Effector CD8-positive, alpha-beta T cell (primary cell): ENCODE measurements around the gene KCNN1.
"Not testable (repeated sequence)": the region's sequence is repeated elsewhere in the genome, so short reads cannot be mapped to it uniquely, and the experiment has no call there.

ENCODE experiments used
- DNase-seq: peaks from one replicate; lab custom pipeline; 2025; lab: John Stamatoyannopoulos, UW
- total RNA-seq, 4 experiments: gene quantifications; one replicate each; lab custom pipeline; 2026; lab: John Stamatoyannopoulos, UW

Gene KCNN1
- 0 to 0.12 (median 0.04) reads per million in 4 experiments for total RNA-seq

- DNase-seq: no peak
These were observed at the start of gene KCNN1 for GRCh38 chr19:17966550-17967256. TSS of gene KCNN1 (plus strand) at chr19:17967107. CDS start at chr19:17973889, 6,782 bp downstream.

- not testable (repeated sequence) for DNase-seq
These were observed 48.8 kb upstream of the KCNN1 start for GRCh38 chr19:17918151-17918550.

DNA sequence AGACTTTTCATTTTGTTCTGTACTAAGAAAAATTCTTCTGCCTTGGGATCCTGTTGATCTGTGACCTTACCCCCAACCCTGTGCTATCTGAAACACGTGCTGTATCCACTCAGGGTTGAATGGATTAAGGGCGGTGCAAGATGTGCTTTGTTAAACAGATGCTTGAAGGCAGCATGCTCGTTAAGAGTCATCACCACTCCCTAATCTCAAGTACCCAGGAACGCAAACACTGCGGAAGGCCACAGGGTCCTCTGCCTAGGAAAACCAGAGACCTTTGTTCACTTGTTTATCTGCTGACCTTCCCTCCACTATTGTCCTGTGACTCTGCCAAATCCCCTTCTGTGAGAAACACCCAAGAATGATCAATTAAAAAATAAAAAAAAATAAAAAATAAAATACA is 47.8 kb upstream of the KCNN1 start:
- DNase-seq: not testable (repeated sequence)

DNA sequence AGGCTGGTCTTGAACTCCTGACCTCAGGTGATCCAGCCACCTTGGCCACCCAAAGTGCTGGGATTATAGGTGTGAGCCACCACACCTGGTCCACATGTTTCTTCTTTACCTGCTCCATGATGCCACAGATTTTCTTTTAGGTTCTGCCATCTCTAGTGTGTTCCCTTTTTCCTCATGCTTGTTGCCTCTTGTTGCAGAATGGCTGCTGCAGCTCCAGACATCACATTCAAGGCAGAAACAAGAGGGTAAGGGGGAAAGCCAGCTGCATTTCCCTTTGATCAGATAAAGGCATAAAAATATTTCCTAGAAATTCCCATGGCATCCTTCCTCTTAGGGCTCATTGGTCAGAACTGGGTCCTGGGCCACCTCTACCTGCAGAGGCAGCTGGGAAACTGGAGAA is 46.4 kb upstream of the KCNN1 start:
- DNase-seq: no peak

DNA sequence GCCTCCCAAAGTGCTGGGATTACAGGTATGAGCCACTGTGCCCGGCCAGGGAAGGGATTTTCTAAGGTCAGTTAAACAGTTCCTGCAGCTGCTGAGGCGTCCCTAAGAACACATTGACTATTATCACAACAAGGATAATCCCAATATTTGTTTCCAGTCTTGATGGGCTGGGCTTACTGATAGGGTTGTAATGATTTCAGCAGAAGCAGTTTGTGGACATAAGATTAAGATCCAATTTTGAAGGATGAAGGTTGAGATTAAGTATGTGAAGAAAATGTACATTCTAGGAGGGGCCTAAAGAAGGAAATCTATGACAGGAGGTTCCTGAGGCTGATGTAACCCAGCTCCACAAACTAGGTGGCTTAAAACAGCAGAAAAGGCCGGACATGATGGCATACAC is 44.8 kb upstream of the KCNN1 start:
- DNase-seq: no peak

DNA sequence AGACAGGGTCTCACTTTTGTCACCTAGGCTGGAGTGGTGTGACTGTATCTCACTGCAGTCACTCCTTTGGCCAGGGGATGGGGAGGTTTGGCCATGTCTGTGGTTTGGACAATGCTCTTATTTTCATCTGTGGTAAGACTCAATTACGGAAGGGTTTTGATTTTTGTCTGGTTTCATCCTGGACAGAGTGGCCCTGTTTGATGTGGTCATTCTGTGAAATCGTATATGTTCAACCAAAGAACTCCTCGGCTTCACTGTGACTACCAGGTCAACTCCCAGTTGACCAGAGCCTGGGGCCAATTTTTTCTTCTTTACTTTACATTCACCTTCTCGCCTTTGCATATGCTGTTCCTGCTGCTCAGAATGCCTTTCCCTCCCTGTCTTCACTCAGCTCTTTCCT is 40.9 kb upstream of the KCNN1 start:
- DNase-seq: no peak

- DNase-seq: no peak
These were observed 37.9 kb upstream of the KCNN1 start for GRCh38 chr19:17929056-17929455.

DNA sequence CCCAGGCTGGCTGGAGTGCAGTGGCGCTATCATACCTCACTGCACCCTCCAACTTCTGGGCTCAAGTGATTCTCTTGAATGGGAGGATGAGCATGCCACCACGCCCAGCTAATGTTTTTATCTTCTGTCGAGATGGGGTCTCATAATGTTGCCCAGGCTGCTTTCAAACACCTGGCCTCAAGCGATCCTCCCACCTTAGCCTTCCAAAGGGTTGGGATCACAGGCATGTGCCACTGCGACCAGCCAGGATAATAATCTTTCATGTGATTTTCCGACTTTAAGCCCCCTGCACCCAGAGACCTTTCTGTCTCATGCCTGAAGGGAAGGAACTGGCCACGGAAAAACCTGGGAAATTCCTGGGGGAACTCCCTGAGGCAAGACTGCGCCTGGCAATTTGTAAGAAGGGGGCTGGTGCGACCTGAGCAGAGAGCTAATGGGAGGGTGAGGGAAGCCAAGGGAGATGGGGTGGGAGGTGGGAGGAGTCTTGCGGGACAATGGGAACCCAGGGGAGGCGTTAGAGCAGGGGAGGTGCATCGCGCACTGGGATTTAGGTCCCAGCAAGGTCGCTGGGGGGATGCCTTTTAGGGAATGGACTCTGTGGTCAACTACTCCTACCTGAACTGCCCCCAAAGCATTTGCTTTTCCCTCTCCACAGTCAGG is 35.2 kb upstream of the KCNN1 start:
- no peak for DNase-seq

DNA sequence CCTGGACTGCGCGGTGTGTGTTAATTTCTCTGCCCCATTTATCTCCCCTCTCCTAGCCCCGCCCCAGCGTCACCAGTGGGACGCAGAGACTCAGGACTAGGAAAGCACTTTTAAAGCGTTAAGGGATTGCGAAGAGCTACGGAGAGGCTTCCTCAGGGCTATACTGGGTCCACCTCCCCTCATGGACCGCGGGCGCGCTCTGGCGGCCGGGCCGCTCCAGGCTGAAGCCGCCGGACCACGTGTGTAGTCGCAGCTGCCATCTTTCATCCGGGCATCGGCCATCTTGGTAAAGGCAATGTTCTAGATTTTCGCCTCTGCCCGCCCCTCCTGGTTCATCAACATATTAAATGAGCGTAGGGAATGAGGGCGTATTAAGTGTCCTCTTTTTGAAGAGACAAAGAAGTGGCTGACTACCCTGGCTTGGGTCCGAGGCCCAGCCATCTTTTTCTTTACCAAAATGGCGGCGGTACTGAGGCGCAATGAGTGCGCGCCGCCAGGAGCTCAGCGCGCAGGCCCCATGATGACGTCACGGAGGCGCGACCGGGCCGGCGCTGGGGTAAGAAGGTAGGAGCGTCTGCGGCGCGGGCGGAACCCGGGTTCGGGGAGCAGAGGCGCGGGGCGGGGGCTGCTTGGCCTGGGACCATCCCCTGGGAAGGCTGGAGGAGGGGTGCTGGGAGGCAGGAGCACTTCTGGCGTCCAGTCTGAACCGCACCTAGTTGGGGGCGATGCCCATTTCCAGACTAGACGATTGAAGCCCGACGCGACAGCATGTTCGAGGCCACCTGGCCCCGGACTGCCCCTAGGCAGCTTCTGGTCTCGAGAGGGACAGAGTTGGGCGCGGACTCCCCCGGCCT is 34.2 kb upstream of the KCNN1 start, which contains the start of gene CCDC124:
CCDC124 (plus strand) TSS at position 531 of the 854 bp plus-strand sequence. CDS start 3,406 bp downstream, outside the sequence.
- peak; percentile 82 for DNase-seq

GRCh38 chr19:17933414-17934129 is 33.3 kb upstream of the KCNN1 start:
- DNase-seq: no peak

GRCh38 chr19:17936379-17936778 is 30.5 kb upstream of the KCNN1 start:
- DNase-seq: no peak

- DNase-seq: no peak
These were observed 29.5 kb upstream of the KCNN1 start for GRCh38 chr19:17937371-17937900.

- peak; percentile 71 for DNase-seq
These were observed 28.6 kb upstream of the KCNN1 start for GRCh38 chr19:17938092-17938845.

GRCh38 chr19:17942181-17942580 is 24.7 kb upstream of the KCNN1 start:
- no peak for DNase-seq

GRCh38 chr19:17942582-17943273 is 24.2 kb upstream of the KCNN1 start:
- no peak for DNase-seq

DNA sequence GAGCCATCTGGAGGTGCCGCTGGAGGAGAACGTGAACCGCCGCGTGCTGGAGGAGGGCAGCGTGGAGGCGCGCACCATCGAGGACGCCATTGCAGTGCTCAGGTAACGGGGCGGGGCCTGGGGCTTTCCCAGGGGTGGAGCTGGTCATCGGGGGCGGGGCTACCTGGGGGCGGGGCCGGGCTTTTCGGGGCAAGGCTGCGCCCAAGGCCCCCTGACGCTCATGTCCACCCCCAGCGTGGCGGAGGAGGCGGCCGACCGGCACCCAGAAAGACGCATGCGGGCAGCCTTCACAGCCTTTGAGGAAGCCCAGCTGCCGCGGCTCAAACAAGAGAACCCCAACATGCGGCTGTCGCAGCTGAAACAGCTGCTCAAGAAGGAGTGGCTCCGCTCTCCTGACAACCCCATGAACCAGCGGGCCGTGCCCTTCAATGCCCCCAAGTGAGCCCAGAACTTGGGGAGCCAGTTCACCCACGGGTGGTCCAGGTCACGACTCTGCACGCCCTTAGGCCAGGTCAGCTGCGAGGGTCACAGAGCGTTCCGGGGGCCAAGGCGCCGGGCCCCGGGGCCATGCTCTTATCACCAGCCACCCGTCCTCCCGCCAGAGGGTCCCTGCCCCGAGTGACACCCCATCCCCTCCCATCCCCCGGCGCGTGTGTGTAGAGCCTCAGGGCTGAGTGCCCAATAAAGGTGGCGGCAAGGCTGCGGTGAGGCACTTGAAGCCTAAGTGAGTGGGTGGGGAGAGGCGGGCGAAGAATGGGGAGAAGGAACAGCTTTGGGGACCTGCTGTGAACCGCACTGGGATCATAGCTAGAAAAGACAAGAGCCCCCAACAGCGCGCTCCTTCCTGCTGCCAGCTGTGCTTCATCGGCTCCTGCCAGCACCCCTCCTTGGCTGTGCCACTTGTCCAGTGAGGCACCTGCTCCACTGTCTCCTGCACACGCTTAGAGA is 23.4 kb upstream of the KCNN1 start:
- DNase-seq: no peak

DNA sequence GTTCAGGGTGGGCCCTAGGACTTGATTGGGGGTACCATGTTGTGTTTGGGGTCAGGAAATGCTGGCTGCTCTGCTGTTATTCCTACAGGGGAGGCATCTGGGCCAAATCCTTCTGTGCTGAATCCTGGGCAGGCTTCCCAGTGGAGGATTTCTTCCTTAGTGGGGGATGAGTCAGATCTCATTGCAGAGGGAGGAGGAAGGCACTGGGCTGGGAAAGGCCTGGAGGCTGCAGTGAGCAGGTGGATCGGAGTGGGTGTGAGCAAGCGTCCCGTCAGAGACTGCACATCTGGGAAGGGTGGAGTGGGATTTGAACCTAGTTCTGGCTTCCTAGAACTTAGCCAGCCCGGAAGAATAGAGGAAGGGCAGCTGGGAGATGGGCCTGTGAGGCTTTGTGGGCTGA is 22.6 kb upstream of the KCNN1 start:
- DNase-seq: no peak

DNA sequence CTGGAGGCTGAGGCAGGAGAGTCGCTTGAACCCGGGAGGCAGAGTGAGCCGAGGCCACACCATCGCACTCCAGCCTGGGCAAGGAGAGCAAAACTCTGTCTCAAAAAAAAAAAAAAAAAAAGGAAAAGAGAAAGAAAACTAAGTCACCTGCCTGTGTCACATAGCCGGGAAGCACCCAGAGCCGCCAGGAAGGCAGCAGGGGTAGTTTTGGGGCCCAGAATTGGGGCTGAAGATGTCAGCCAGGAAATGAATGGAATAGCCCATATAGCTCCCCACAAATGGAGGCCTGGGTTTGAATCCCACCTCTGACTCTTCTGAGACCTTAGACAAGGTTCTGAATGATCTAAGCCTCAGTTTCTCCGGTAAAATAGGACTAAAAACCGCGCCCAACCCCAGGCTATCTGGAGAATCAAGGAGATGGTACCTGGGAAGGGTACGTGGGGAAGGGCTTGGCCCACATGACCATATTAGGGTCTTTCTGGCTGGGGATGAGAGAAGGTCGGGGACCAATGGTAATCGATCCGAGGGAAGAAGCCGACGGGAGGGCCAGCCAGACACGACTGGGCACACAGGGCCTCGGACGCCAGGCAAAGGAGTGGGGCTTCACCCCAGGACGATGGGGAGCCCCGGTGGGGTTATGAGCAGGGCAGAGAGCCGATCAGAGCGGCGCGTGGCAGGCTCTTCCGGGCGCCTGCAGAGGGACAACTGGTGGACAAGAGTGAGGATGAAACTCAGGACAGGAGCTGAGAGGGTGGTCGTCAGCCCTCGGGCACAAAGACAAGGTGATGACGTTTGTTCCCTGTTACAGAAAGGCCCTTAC is 19.7 kb upstream of the KCNN1 start:
- DNase-seq: peak; percentile 26
